ENCODE measurements around the gene FBXO46. TPM values are rescaled to one million over a fixed set of nuclear protein-coding genes. Genes with fewer than 3 reads are reported as not detected.

Gene FBXO46
- total RNA-seq, 1 experiment from 2014 or later, result 45.5 TPM

DNA sequence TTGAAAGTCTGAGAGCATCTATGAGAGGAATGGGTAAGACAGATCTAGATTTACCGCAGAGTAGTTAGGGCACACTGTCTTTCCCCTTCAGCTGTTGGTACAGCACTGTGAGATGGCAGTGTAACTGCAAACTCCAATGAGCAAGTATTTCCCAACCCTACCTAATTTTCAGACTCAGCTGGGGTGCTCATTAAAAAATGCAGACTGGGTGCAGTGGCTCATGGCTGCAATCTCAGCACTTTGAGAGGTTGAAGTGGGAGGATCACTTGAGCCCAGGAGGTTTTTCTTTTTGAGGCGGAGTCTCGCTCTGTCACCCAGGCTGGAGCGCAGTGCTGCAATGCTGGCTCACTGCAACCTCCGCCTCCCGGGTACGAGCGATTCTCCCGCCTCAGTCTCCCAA, 25.6 kb downstream of the FBXO46 start:
- intact Hi-C loops (cut with micrococcal nuclease; ENCODE audit: unreplicated experiment), result no loop called here

GRCh38 chr19:45701676-45702075, 29.0 kb downstream of the FBXO46 start:
- Histone ChIP-seq H3K4me3 (no peak overlapping the region), H3K9me2 (ENCODE audit: insufficient read depth) (no peaks in the 10 kb centered on the region), H2AFZ (no peak overlapping the region), H3K27me3 (ENCODE audit: insufficient read depth, low read depth) (no peaks in the 10 kb centered on the region), H3K36me3 (ENCODE audit: low read depth) (no peaks in the 10 kb centered on the region; the same call in 1 of the 2 replicates), H4K20me1 (ENCODE audit: insufficient read depth) (no peaks in the 10 kb centered on the region), H3K4me2 (no peak overlapping the region), H3K4me1 (replicated peaks; ENCODE audit: insufficient read depth) (0 out of 2 replicates have a peak, but pooled peaks cover 7% of the 10 kb centered on the region), H3K79me2 (ENCODE audit: low read depth) (no peaks in the 10 kb centered on the region), H3K9me3 (ENCODE audit: insufficient read depth, low read depth) (no peaks in the 10 kb centered on the region), H3F3A (ENCODE audit: insufficient read depth, low read depth) (peaks cover 47% of the 10 kb centered on the region), H3K27ac (no peak overlapping the region)
- intact Hi-C loops (cut with micrococcal nuclease; ENCODE audit: unreplicated experiment), result no loop called here
- DNase-seq, result no peak
- CTCF ChIA-PET, result no interaction called here
- POLR2A ChIA-PET (ENCODE audit: unreplicated experiment), result no interaction called here
- no TSS peak for BruUV-seq (replicated peaks)
- TF ChIP-seq EZH2 (IDR thresholded peaks at IDR 0.05; ENCODE audit: low read depth), result no peak
- TF ChIP-seq CTCF (conservative IDR thresholded peaks at IDR 0.05), result no peak

More for the DNA sequence above, 25.6 kb downstream of the FBXO46 start:
- TF ChIP-seq CTCF (conservative IDR thresholded peaks at IDR 0.05) (no peak), EZH2 (IDR thresholded peaks at IDR 0.05; ENCODE audit: low read depth) (no peak)
- H3K9me2 ChIP-seq (ENCODE audit: insufficient read depth), result no peaks in the 10 kb centered on the region
- H3K4me1 ChIP-seq (replicated peaks; ENCODE audit: insufficient read depth), result no peaks in the 10 kb centered on the region
- H3K9me3 ChIP-seq (ENCODE audit: insufficient read depth, low read depth), result no peaks in the 10 kb centered on the region
- H2AFZ ChIP-seq, result no peak overlapping the region
- H3K4me3 ChIP-seq, result no peak overlapping the region
- ChIA-PET POLR2A (ENCODE audit: unreplicated experiment) (no interaction called here), CTCF (no interaction called here)
- H3K4me2 ChIP-seq, result no peak overlapping the region
- H3K27ac ChIP-seq, result no peak overlapping the region
- DNase-seq, result no peak
- H3F3A ChIP-seq (ENCODE audit: insufficient read depth, low read depth), result peaks cover 66% of the 10 kb centered on the region
- no TSS peak for BruUV-seq (replicated peaks)
- 0 out of 2 replicates have a peak, but pooled peaks cover under 1% of the 10 kb centered on the region for H3K79me2 ChIP-seq (ENCODE audit: low read depth)
- no peaks in the 10 kb centered on the region; the same call in 1 of the 2 replicates for H3K36me3 ChIP-seq (ENCODE audit: low read depth)
- no peaks in the 10 kb centered on the region for H3K27me3 ChIP-seq (ENCODE audit: insufficient read depth, low read depth)
- no peaks in the 10 kb centered on the region; the same call in 1 of the 2 replicates for H4K20me1 ChIP-seq (ENCODE audit: insufficient read depth)

DNA sequence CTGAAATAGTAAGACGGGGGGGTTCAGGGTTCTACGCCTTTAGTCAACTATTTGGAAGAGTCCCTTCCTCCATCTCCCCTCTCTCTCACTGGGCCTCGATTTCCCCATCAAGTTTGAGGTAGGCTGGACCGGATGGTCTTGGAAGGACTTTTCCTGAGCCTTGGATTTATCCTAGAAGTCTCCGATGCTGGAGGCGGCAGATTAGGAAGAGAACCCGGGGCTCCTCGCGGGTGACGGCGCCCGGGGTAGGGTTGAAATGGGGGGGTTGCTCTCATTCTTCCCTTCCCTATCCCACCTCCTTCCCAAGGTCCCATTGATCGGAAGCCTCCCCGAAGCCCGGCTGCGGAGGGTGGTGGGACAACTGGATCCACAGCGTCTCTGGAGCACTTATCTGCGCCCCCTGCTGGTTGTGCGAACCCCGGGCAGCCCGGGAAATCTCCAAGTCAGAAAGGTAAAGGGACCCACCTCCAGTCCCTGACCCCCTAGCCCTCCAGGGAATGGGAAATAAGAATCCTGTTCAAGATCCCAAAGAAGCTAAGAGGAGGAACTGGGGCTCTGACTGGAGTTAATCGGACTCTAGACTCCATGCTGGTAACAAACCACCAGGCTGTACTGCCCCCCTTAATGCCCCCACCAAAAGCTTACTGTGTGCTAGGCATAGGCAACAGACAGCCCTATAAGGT, 37.4 kb downstream of the FBXO46 start:
- peaks cover 39% of the 10 kb centered on the region for H3K79me2 ChIP-seq (ENCODE audit: low read depth)
- H3F3A ChIP-seq (ENCODE audit: insufficient read depth, low read depth), result peaks cover 29% of the 10 kb centered on the region
- CTCF ChIA-PET, result interaction anchor here (0.6 to 1.6 kb wide), 9 partner anchors 16 to 135 kb away, joined by 3 to 15 read pairs (median 8); partner anchors contain the start of genes DMPK and SIX5
- POLR2A ChIA-PET (ENCODE audit: unreplicated experiment), result interaction anchor here (0.6 to 1.8 kb wide), 4 partner anchors 15 to 302 kb away, joined by 3 to 13 read pairs (median 10); partner anchors contain the start of genes CCDC61 and SIX5
- peak overlapping the region; percentile 76 for H3K4me2 ChIP-seq
- peak overlapping the region; percentile 78 for H2AFZ ChIP-seq
- TF ChIP-seq CTCF (conservative IDR thresholded peaks at IDR 0.05) (peak; percentile 98), EZH2 (IDR thresholded peaks at IDR 0.05; ENCODE audit: low read depth) (no peak)
- peaks cover 17% of the 10 kb centered on the region for H4K20me1 ChIP-seq (ENCODE audit: insufficient read depth)
- BruUV-seq (replicated peaks), result TSS peak; percentile 52
- DNase-seq, result peak; percentile 65 to 76
- peaks cover 17% of the 10 kb centered on the region; the same call in 1 of the 2 replicates for H3K36me3 ChIP-seq (ENCODE audit: low read depth)
- peak overlapping the region; percentile 72 for H3K27ac ChIP-seq
- peak overlapping the region; percentile 80 for H3K4me3 ChIP-seq
- no peaks in the 10 kb centered on the region for H3K27me3 ChIP-seq (ENCODE audit: insufficient read depth, low read depth)
- peaks cover 18% of the 10 kb centered on the region for H3K4me1 ChIP-seq (replicated peaks; ENCODE audit: insufficient read depth)
- no peaks in the 10 kb centered on the region for H3K9me3 ChIP-seq (ENCODE audit: insufficient read depth, low read depth)
- H3K9me2 ChIP-seq (ENCODE audit: insufficient read depth), result no peaks in the 10 kb centered on the region
- intact Hi-C loops (cut with micrococcal nuclease; ENCODE audit: unreplicated experiment), result loop anchor here (2.0 to 5.0 kb wide), 3 partner anchors 16 to 166 kb away; partner anchors contain the start of gene OPA3

Data from PC-9 (cell line).